Activated T-helper 1 cell treated with anti-CD3 and anti-CD28 coated beads, Interleukin-12 subunit alpha, Interleukin-12 subunit beta, Interleukin-2, Interleukin-4 antibody, amounts not matched to agents 30 ng/mL and 10 ng/mL and 1 ng/mL, durations not matched to agents 14 hours and 24 hours and 36 hours (primary cell): ENCODE data around the gene RBMS3. TPM values are rescaled to one million over a fixed set of nuclear protein-coding genes. Genes with fewer than 3 reads are reported as not detected.

Experiments
- DNase-seq: peaks from one replicate; pipeline ENCODE4 v3.0.0; 2021; ENCODE audit warnings: low spot score
- H3K27ac Mint-ChIP-seq: one replicate; pipeline ENCODE4 v1.8.0; 2021; ENCODE audit warnings: mild to moderate bottlenecking, mixed read lengths
- H3K27me3 Mint-ChIP-seq: one replicate; pipeline ENCODE4 v1.8.0; 2022; ENCODE audit warnings: mild to moderate bottlenecking, moderate library complexity, mixed read lengths; ENCODE audit not compliant: insufficient read depth
- H3K36me3 Mint-ChIP-seq: one replicate; pipeline ENCODE4 v1.8.0; 2021; ENCODE audit warnings: low read depth, mixed read lengths
- H3K4me1 Mint-ChIP-seq: one replicate; pipeline ENCODE4 v1.8.0; 2021; ENCODE audit warnings: low read depth, mixed read lengths
- H3K4me3 Mint-ChIP-seq: one replicate; pipeline ENCODE4 v1.8.0; 2021; ENCODE audit warnings: mild to moderate bottlenecking, moderate library complexity, mixed read lengths
- H3K9me3 Mint-ChIP-seq: one replicate; pipeline ENCODE4 v1.8.0; 2021; ENCODE audit warnings: mixed read lengths
- intact Hi-C: fragments of 100-400 bp; cut with micrococcal nuclease; formaldehyde crosslinking; loops from one replicate; pipeline ENCODE4 v1.15.1; 2024
- total RNA-seq: library from RNA; stranded (reverse); gene quantifications from 2 replicates; pipeline ENCODE4 v1.2.3, GENCODE V29; 2022

RBMS3 gene
- total RNA-seq, 1 donor from 2014 or later = 3.7 TPM

- H3K27ac Mint-ChIP-seq = no peak overlapping the region
- intact Hi-C loops = no loop called here
- H3K9me3 Mint-ChIP-seq = no peaks in the 10 kb centered on the region
- H3K4me3 Mint-ChIP-seq = no peak overlapping the region
- no peaks in the 10 kb centered on the region for H3K4me1 Mint-ChIP-seq
- H3K27me3 Mint-ChIP-seq = no peaks in the 10 kb centered on the region
- no peaks in the 10 kb centered on the region for H3K36me3 Mint-ChIP-seq
- DNase-seq = no peak
Measured at GRCh38 chr3:29758434-29759322, 477.8 kb downstream of the RBMS3 start.

GRCh38 chr3:29759411-29760225, 478.7 kb downstream of the RBMS3 start:
- no peaks in the 10 kb centered on the region for H3K27me3 Mint-ChIP-seq
- intact Hi-C loops = loop anchor here (10.0 kb wide), 1 partner anchor 845 kb away; no protein-coding TSS in a partner anchor

GRCh38 chr3:29760226-29760685, 479.4 kb downstream of the RBMS3 start:
- intact Hi-C loops = loop anchor here (10.0 kb wide), 1 partner anchor 845 kb away; no protein-coding TSS in a partner anchor
- H3K27ac Mint-ChIP-seq = no peak overlapping the region
- H3K27me3 Mint-ChIP-seq = no peaks in the 10 kb centered on the region
- H3K4me3 Mint-ChIP-seq = no peak overlapping the region
- no peaks in the 10 kb centered on the region for H3K36me3 Mint-ChIP-seq
- no peaks in the 10 kb centered on the region for H3K4me1 Mint-ChIP-seq
- no peak for DNase-seq
- no peaks in the 10 kb centered on the region for H3K9me3 Mint-ChIP-seq

More at GRCh38 chr3:29759411-29760225, 478.7 kb downstream of the RBMS3 start:
- H3K9me3 Mint-ChIP-seq = no peaks in the 10 kb centered on the region
- H3K4me1 Mint-ChIP-seq = no peaks in the 10 kb centered on the region
- no peak overlapping the region for H3K4me3 Mint-ChIP-seq
- no peak overlapping the region for H3K27ac Mint-ChIP-seq
- no peaks in the 10 kb centered on the region for H3K36me3 Mint-ChIP-seq
- no peak for DNase-seq

- intact Hi-C loops = loop anchor here (10.0 kb wide), 1 partner anchor 847 kb away; no protein-coding TSS in a partner anchor
- H3K27me3 Mint-ChIP-seq = no peaks in the 10 kb centered on the region
Measured at GRCh38 chr3:29761517-29761916, 480.6 kb downstream of the RBMS3 start.

GRCh38 chr3:29763115-29763514, 482.2 kb downstream of the RBMS3 start:
- H3K27ac Mint-ChIP-seq = no peak overlapping the region
- intact Hi-C loops = loop anchor here (10.0 kb wide), 1 partner anchor 848 kb away; no protein-coding TSS in a partner anchor
- no peaks in the 10 kb centered on the region for H3K36me3 Mint-ChIP-seq
- H3K9me3 Mint-ChIP-seq = no peaks in the 10 kb centered on the region
- H3K4me1 Mint-ChIP-seq = no peaks in the 10 kb centered on the region
- no peak overlapping the region for H3K4me3 Mint-ChIP-seq
- no peaks in the 10 kb centered on the region for H3K27me3 Mint-ChIP-seq
- DNase-seq = no peak

More at GRCh38 chr3:29761517-29761916, 480.6 kb downstream of the RBMS3 start:
- no peaks in the 10 kb centered on the region for H3K36me3 Mint-ChIP-seq
- no peak overlapping the region for H3K4me3 Mint-ChIP-seq
- no peaks in the 10 kb centered on the region for H3K9me3 Mint-ChIP-seq
- H3K4me1 Mint-ChIP-seq = no peaks in the 10 kb centered on the region
- no peak overlapping the region for H3K27ac Mint-ChIP-seq
- DNase-seq = no peak

GRCh38 chr3:29764041-29764440, 483.2 kb downstream of the RBMS3 start:
- Mint-ChIP-seq H3K4me1 (no peaks in the 10 kb centered on the region), H3K4me3 (no peak overlapping the region), H3K36me3 (no peaks in the 10 kb centered on the region), H3K27me3 (peaks cover 4% of the 10 kb centered on the region), H3K27ac (no peak overlapping the region), H3K9me3 (no peaks in the 10 kb centered on the region)
- no peak for DNase-seq
- intact Hi-C loops = loop anchor here (10.0 kb wide), 1 partner anchor 849 kb away; no protein-coding TSS in a partner anchor

- no peaks in the 10 kb centered on the region for H3K36me3 Mint-ChIP-seq
- peaks cover 4% of the 10 kb centered on the region for H3K27me3 Mint-ChIP-seq
- intact Hi-C loops = loop anchor here (10.0 kb wide), 1 partner anchor 850 kb away; no protein-coding TSS in a partner anchor
- no peak for DNase-seq
- no peak overlapping the region for H3K4me3 Mint-ChIP-seq
- no peaks in the 10 kb centered on the region for H3K9me3 Mint-ChIP-seq
- H3K4me1 Mint-ChIP-seq = no peaks in the 10 kb centered on the region
- no peak overlapping the region for H3K27ac Mint-ChIP-seq
Measured at GRCh38 chr3:29764603-29765254, 483.9 kb downstream of the RBMS3 start.

- Mint-ChIP-seq H3K27me3 (peaks cover 4% of the 10 kb centered on the region), H3K4me3 (no peak overlapping the region), H3K27ac (no peak overlapping the region), H3K36me3 (no peaks in the 10 kb centered on the region), H3K9me3 (no peaks in the 10 kb centered on the region), H3K4me1 (no peaks in the 10 kb centered on the region)
- no peak for DNase-seq
- intact Hi-C loops = no loop called here
Measured at GRCh38 chr3:29771602-29772001, 490.7 kb downstream of the RBMS3 start.

- Mint-ChIP-seq H3K4me1 (no peaks in the 10 kb centered on the region), H3K36me3 (no peaks in the 10 kb centered on the region), H3K27ac (no peak overlapping the region), H3K4me3 (no peak overlapping the region), H3K9me3 (no peaks in the 10 kb centered on the region), H3K27me3 (peaks cover 4% of the 10 kb centered on the region)
- intact Hi-C loops = no loop called here
- no peak for DNase-seq
Measured at GRCh38 chr3:29772436-29772835, 491.6 kb downstream of the RBMS3 start.

- DNase-seq = no peak
- intact Hi-C loops = no loop called here
Measured at GRCh38 chr3:29773481-29773880, 492.6 kb downstream of the RBMS3 start.

GRCh38 chr3:29775340-29775739, 494.5 kb downstream of the RBMS3 start:
- H3K4me1 Mint-ChIP-seq = no peaks in the 10 kb centered on the region
- intact Hi-C loops = no loop called here

More at GRCh38 chr3:29773481-29773880, 492.6 kb downstream of the RBMS3 start:
- no peaks in the 10 kb centered on the region for H3K4me1 Mint-ChIP-seq
- no peaks in the 10 kb centered on the region for H3K9me3 Mint-ChIP-seq
- H3K36me3 Mint-ChIP-seq = no peaks in the 10 kb centered on the region
- H3K4me3 Mint-ChIP-seq = no peak overlapping the region
- H3K27ac Mint-ChIP-seq = no peak overlapping the region
- peaks cover under 1% of the 10 kb centered on the region for H3K27me3 Mint-ChIP-seq

GRCh38 chr3:29777869-29778268, 497.0 kb downstream of the RBMS3 start:
- no peaks in the 10 kb centered on the region for H3K36me3 Mint-ChIP-seq

More at GRCh38 chr3:29775340-29775739, 494.5 kb downstream of the RBMS3 start:
- no peaks in the 10 kb centered on the region for H3K27me3 Mint-ChIP-seq
- H3K27ac Mint-ChIP-seq = no peak overlapping the region
- H3K9me3 Mint-ChIP-seq = no peaks in the 10 kb centered on the region
- no peaks in the 10 kb centered on the region for H3K36me3 Mint-ChIP-seq
- DNase-seq = no peak
- H3K4me3 Mint-ChIP-seq = no peak overlapping the region

More at GRCh38 chr3:29777869-29778268, 497.0 kb downstream of the RBMS3 start:
- intact Hi-C loops = no loop called here
- Mint-ChIP-seq H3K4me1 (no peaks in the 10 kb centered on the region), H3K4me3 (no peak overlapping the region), H3K9me3 (peaks cover 7% of the 10 kb centered on the region), H3K27me3 (no peaks in the 10 kb centered on the region), H3K27ac (no peak overlapping the region)
- no peak for DNase-seq
